ENCODE results near the gene IFIT2. TPM values are rescaled to one million over a fixed set of nuclear protein-coding genes. Genes with fewer than 3 reads are reported as not detected.
A peak's percentile ranks its signal among the peaks of the same experiment; 100 is the strongest.

IFIT2 gene
- polyA plus RNA-seq, 1 of the 3 experiments (the other 2 are of a cell fraction): 0.99 TPM

DNA sequence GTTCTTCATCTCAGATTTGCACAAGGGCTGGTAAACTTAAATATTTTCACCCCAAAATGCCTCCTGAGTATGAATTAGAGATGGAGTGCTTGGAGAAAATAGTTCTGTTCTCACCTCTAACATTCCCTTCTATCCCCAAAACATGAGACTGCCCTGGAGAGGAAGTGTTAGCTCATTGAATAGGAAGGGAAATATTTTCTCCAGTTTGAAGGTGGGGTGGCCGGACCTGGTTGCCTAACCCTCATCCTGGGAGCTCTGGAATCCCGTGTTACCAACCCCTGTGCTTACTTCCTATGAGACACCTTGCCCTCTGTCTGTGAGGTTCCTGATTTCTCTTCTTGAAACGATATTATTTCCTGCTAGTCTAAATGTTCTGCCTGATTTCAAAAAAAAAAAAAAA, 779 bp downstream of the IFIT2 start:
- CTCF ChIA-PET: interaction anchor here (0.6 kb wide), 1 partner anchor 317 kb away, joined by 3 read pairs; no protein-coding TSS in a partner anchor
- DNase-seq: no peak
- TF ChIP-seq SMC3 (IDR thresholded peaks at IDR 0.05; ENCODE audit: low read depth, low read length): no peak
- TF ChIP-seq ELF1 (IDR thresholded peaks at IDR 0.05): no peak
- TF ChIP-seq, protein P1, sequence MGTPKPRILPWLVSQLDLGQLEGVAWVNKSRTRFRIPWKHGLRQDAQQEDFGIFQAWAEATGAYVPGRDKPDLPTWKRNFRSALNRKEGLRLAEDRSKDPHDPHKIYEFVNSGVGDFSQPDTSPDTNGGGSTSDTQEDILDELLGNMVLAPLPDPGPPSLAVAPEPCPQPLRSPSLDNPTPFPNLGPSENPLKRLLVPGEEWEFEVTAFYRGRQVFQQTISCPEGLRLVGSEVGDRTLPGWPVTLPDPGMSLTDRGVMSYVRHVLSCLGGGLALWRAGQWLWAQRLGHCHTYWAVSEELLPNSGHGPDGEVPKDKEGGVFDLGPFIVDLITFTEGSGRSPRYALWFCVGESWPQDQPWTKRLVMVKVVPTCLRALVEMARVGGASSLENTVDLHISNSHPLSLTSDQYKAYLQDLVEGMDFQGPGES (IDR thresholded peaks at IDR 0.05; ENCODE audit: low read depth, low read length): no peak
- no peak for TF ChIP-seq TAF1 (IDR thresholded peaks at IDR 0.05; ENCODE audit: borderline replicate concordance, low read depth, low read length)
- no peak for TF ChIP-seq GATA2 (CRISPR knock-in tag; IDR thresholded peaks at IDR 0.05)
- TF ChIP-seq, protein P2, sequence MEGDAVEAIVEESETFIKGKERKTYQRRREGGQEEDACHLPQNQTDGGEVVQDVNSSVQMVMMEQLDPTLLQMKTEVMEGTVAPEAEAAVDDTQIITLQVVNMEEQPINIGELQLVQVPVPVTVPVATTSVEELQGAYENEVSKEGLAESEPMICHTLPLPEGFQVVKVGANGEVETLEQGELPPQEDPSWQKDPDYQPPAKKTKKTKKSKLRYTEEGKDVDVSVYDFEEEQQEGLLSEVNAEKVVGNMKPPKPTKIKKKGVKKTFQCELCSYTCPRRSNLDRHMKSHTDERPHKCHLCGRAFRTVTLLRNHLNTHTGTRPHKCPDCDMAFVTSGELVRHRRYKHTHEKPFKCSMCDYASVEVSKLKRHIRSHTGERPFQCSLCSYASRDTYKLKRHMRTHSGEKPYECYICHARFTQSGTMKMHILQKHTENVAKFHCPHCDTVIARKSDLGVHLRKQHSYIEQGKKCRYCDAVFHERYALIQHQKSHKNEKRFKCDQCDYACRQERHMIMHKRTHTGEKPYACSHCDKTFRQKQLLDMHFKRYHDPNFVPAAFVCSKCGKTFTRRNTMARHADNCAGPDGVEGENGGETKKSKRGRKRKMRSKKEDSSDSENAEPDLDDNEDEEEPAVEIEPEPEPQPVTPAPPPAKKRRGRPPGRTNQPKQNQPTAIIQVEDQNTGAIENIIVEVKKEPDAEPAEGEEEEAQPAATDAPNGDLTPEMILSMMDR (IDR thresholded peaks at IDR 0.05): no peak
- no peak for TF ChIP-seq EP300 (IDR thresholded peaks at IDR 0.05; ENCODE audit: borderline replicate concordance in 1 of 2, low read depth in 1 of 2, low read length in 1 of 2)
- TF ChIP-seq JUND (IDR thresholded peaks at IDR 0.05): no peak
- no peak for TF ChIP-seq FOSL2 (IDR thresholded peaks at IDR 0.05; ENCODE audit: borderline replicate concordance, low read depth)
- Histone ChIP-seq H3K9me3 (no peaks in the 10 kb centered on the region), H3K4me3 (ENCODE audit: low read depth in 2 of 2, low read length in 1 of 2) (peak overlapping the region; percentile 0 to 54; a peak in 3 of 4 replicates), H3K27ac (ENCODE audit: low read depth in 2 of 2, low read length in 1 of 2) (peak overlapping the region; percentile 79 to 87; a peak in 3 of 4 replicates), H3K36me3 (replicated peaks in 1 of 2; ENCODE audit: control insufficient read depth in 1 of 2, insufficient read depth in 2 of 2, low read length in 1 of 2) (peaks cover 0 to 7% of the 10 kb centered on the region in 2 experiments), H3K4me2 (peak overlapping the region; percentile 76), H3K9ac (no peak overlapping the region), H3F3A (replicated peaks; ENCODE audit: insufficient read depth) (no peaks in the 10 kb centered on the region), H3K4me1 (ENCODE audit: control insufficient read depth in 1 of 2, insufficient read depth in 2 of 2, low read depth in 1 of 2, low read length in 1 of 2) (peaks cover 5 to 6% of the 10 kb centered on the region in 2 experiments; a peak in 3 of 4 replicates), H2AFZ (ENCODE audit: low read depth) (peak overlapping the region; percentile 81), H3K27me3 (ENCODE audit: insufficient read depth) (no peaks in the 10 kb centered on the region), H3K79me2 (ENCODE audit: insufficient read depth) (no peaks in the 10 kb centered on the region), H4K20me1 (ENCODE audit: insufficient read depth) (no peaks in the 10 kb centered on the region), H3K9me2 (no peaks in the 10 kb centered on the region)
- 59% methylated on average over 3 of the region's 3 CpGs for WGBS (ENCODE audit: low lambda C conversion rate)
- POLR2A ChIA-PET: no interaction called here

DNA sequence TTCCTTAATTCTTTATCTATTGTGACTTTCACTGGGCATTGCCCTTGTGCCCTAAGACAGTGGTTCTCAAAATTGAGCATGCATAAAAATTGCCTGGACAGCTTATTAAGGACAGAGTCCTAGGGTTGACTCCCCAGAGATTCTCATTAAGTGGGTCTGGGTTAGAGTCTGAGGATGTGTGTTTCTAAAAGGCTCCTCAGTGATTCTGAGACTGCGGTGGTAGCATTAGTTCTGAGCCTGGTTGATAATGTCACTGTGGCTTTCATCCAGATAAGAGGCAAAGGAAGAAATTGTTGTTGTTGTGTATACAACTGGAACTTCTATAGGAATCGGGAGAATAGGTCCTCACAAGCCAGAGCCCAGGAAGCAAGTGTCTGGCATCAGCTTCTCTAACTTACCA, 1.3 kb downstream of the IFIT2 start:
- no peaks in the 10 kb centered on the region for H3K79me2 ChIP-seq (ENCODE audit: insufficient read depth)
- ChIA-PET POLR2A (no interaction called here), CTCF (interaction anchor here (0.6 kb wide), 1 partner anchor 317 kb away, joined by 3 read pairs; no protein-coding TSS in a partner anchor)
- no peak overlapping the region for H3K9ac ChIP-seq
- H3K9me2 ChIP-seq: no peaks in the 10 kb centered on the region
- H3K9me3 ChIP-seq: no peaks in the 10 kb centered on the region
- DNase-seq: no peak
- no peaks in the 10 kb centered on the region for H4K20me1 ChIP-seq (ENCODE audit: insufficient read depth)
- H3K4me3 ChIP-seq (ENCODE audit: low read depth in 2 of 2, low read length in 1 of 2): peak overlapping the region in 1 of 2 experiments; percentile 54; a peak in 1 of 4 replicates
- peaks cover 0 to 7% of the 10 kb centered on the region in 2 experiments for H3K36me3 ChIP-seq (replicated peaks in 1 of 2; ENCODE audit: control insufficient read depth in 1 of 2, insufficient read depth in 2 of 2, low read length in 1 of 2)
- H2AFZ ChIP-seq (ENCODE audit: low read depth): no peak overlapping the region
- WGBS (ENCODE audit: low lambda C conversion rate): 90% methylated on average over 2 of the region's 2 CpGs
- H3K4me1 ChIP-seq (ENCODE audit: control insufficient read depth in 1 of 2, insufficient read depth in 2 of 2, low read depth in 1 of 2, low read length in 1 of 2): peaks cover 5 to 6% of the 10 kb centered on the region in 2 experiments; a peak in 3 of 4 replicates
- H3F3A ChIP-seq (replicated peaks; ENCODE audit: insufficient read depth): no peaks in the 10 kb centered on the region
- H3K27me3 ChIP-seq (ENCODE audit: insufficient read depth): no peaks in the 10 kb centered on the region
- H3K4me2 ChIP-seq: peak overlapping the region; percentile 76; the same call in 1 of the 2 replicates
- H3K27ac ChIP-seq (ENCODE audit: low read depth in 2 of 2, low read length in 1 of 2): peak overlapping the region in 1 of 2 experiments; percentile 79; a peak in 1 of 4 replicates
- TF ChIP-seq MAX (IDR thresholded peaks at IDR 0.05; ENCODE audit: low read depth) (no peak), ZBTB33 (IDR thresholded peaks at IDR 0.05; ENCODE audit: borderline replicate concordance, low read depth) (no peak), GABPA (IDR thresholded peaks at IDR 0.05; ENCODE audit: low read depth) (no peak), CHD2 (IDR thresholded peaks at IDR 0.05; ENCODE audit: low read length, partially characterized antibody) (no peak), USF1 (IDR thresholded peaks at IDR 0.05; ENCODE audit: borderline replicate concordance, low read depth) (no peak), YY1 (IDR thresholded peaks at IDR 0.05; ENCODE audit: low read depth) (no peak), NRF1 (IDR thresholded peaks at IDR 0.05; ENCODE audit: low read depth, low read length) (no peak), FOXJ3 (CRISPR knock-in tag; IDR thresholded peaks at IDR 0.05) (no peak), MEF2A (IDR thresholded peaks at IDR 0.05; ENCODE audit: borderline replicate concordance, low read depth) (no peak), TCF12 (IDR thresholded peaks at IDR 0.05) (no peak), FOXM1 (IDR thresholded peaks at IDR 0.05; ENCODE audit: low read depth) (no peak), POLR2AphosphoS5 (IDR thresholded peaks at IDR 0.05; ENCODE audit: low read depth, low read length) (no peak)
- TF ChIP-seq, protein P1 (IDR thresholded peaks at IDR 0.05; ENCODE audit: low read depth, low read length): no peak
